Measurements from ENCODE around the gene COL6A3.

Gene COL6A3, protein sequence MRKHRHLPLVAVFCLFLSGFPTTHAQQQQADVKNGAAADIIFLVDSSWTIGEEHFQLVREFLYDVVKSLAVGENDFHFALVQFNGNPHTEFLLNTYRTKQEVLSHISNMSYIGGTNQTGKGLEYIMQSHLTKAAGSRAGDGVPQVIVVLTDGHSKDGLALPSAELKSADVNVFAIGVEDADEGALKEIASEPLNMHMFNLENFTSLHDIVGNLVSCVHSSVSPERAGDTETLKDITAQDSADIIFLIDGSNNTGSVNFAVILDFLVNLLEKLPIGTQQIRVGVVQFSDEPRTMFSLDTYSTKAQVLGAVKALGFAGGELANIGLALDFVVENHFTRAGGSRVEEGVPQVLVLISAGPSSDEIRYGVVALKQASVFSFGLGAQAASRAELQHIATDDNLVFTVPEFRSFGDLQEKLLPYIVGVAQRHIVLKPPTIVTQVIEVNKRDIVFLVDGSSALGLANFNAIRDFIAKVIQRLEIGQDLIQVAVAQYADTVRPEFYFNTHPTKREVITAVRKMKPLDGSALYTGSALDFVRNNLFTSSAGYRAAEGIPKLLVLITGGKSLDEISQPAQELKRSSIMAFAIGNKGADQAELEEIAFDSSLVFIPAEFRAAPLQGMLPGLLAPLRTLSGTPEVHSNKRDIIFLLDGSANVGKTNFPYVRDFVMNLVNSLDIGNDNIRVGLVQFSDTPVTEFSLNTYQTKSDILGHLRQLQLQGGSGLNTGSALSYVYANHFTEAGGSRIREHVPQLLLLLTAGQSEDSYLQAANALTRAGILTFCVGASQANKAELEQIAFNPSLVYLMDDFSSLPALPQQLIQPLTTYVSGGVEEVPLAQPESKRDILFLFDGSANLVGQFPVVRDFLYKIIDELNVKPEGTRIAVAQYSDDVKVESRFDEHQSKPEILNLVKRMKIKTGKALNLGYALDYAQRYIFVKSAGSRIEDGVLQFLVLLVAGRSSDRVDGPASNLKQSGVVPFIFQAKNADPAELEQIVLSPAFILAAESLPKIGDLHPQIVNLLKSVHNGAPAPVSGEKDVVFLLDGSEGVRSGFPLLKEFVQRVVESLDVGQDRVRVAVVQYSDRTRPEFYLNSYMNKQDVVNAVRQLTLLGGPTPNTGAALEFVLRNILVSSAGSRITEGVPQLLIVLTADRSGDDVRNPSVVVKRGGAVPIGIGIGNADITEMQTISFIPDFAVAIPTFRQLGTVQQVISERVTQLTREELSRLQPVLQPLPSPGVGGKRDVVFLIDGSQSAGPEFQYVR (N-terminal part only)

DNA sequence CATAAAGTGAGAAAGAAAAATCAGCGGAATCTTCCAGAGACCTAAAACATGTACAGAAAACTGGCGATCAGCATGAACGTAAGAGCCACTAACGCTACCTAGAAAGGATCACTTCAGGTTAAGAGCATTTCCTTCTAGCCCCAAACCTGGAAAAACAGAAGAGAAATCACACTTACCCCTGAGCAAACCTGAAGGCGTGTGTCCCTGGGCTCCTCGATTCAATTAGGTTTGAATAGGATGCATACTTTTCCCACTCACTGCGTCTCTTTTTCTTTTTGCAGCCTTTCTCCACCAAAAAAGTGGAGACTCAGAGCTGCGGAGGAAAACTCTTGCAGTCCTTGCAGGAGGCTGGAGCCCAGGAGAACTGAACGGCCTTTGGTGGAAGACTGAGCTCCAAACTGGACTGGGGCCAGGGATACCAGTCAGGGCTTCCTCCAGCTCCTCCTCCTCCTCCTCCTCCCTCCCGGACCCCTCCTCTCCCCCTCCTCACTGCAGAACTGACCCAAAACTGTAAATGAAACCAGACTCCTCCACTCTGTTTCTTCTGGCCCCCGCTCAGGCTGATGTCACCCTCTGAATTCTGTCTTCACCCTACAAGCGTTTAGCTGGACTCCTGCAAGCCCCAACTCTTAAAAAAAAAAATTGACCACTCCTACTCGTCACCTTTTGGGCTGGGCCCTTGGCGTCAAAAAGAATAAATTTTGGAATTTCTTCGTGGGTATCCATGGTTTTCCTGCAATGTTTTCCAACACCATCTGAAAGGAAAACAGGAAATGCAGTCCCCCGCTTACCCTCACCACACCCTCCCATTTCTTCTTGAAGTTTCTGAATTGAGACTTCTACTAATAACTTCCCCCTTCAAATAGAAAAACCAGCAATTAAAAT lies at the start of gene COL6A3:
COL6A3 (minus strand) TSS at position 388 of the 885 bp plus-strand sequence. CDS start 17,347 bp downstream, outside the sequence.
- DNase-seq: peak; percentile 76

DNA sequence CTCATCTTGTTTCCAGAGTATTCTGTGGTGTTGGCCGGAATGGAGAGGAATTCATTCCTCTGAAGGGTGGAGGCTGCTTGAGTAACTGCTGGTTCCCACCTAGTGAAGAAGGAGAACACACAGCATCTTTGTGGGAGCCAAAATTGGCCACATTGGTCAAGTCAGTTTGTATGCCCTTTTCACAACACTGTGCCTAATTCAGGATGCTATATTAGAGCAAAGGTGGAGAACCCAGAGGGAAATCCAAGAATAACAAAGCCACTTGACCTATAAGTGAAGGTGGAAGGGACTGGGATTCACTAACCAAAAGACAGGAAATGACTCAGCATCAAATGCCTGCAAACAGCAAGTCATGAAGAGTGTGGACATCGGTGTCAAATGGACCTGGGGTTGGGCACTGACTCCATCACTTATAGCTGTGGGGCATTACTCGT lies 45.8 kb upstream of the COL6A3 start:
- DNase-seq: no peak

DNA sequence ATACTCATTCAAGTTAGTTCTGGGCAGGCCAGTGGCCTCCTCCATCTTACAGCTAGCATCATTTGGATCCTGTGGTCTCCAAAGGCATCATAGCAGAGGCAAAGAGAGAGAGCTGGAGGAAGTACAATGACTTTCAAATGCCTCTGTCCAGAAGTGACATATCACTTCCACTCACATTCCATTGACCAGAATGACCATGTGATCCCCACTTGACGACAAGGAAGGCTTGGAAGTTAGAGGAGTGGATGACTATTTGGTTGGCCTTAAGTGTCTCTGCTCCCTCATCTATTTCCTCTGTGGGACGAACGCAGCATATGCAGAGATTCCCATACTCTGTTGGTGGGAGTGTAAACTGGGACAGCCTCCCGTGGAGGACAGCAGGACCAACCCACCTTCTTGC lies 45.3 kb upstream of the COL6A3 start:
- no peak for DNase-seq

DNA sequence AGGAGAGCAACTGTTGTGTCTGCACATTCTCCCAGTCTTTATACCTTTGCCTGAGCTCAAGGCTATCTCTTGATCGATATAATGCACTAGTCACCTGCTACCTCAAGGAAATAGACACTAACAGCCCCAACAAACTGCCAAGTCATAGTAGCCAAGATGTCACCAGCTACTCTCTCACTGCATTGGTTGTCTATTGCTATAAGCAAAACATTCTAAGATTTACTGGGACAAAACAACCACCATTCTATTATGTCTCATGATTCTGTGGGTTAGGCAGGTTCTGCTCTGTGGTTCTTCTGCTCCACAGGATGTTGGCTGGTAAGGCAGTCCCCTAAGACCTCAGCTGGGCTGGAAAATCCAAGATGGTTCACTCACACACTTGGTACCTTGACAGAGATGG lies 44.6 kb upstream of the COL6A3 start:
- no peak for DNase-seq

DNA sequence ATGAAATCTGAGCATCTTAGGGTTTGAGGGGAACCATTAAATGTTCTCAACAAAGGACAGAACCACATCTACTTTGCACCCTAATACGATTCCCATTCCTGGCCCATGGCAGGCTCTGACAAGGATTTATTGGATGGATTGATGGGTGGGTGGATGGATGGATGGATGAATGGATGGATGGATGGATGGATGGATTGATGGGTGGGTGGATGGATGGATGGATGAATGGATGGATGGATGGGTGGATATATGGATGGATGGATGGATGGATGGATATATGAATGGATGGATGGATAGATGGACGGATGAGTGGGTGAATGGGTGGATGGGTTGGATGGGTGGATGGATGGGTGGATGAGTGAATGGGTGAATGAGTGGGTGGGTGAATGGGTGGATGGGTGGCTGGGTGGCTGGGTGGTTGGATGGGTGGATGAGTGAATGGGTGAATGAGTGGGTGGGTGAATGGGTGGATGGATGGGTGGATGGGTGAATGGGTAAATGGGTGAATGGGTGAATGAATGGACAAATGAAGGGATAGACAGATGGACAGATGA lies 43.5 kb upstream of the COL6A3 start:
- no peak for DNase-seq

DNA sequence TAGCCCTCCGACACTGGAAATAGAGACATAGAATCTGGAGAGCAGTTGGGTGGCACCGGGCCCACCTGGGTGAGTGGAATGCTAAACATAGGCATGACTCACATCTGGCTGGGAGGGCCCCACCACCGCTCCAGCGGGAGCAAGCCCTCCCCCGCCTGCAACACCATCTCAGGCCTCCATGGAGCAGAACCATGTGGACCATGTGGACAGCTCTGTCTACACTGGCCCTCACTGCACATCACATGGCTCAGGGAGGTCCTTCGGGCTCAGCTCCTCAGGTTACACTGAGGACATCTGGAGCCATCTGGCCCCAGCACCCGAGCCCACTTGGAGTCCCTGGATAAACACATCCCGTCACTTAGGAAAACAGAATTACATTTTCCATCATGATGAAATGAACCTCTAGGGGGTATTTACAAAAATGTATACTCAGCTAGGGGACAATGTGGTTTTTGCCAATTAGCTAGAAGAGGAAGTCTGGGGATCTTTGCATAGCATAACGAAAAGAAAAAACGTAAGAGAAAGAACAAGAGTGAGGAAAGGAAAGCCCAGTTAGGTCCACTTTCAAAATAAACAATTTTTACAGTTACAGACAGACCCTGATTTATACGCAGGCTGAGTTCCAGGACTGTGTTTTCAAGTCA lies 42.4 kb upstream of the COL6A3 start:
- peak; percentile 59 for DNase-seq

DNA sequence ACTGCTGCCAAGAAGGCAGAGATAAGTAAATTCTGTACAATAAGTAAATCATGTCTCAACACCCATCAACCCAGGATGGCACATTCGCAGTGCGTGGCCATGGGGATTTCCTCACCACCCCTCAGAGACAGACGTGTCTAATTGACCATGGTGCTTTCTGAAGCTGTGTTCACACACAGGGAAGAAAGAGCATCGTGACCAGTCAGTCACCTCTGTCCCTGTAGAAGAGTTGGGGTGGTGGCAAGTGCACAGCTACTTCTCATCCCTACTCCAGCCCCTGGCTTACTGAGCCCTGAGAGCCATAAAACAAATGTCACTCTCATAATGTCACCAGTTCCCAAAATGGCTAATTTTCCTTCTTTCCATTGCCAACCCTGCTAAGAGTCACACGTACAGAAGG lies 41.8 kb upstream of the COL6A3 start:
- DNase-seq: no peak

DNA sequence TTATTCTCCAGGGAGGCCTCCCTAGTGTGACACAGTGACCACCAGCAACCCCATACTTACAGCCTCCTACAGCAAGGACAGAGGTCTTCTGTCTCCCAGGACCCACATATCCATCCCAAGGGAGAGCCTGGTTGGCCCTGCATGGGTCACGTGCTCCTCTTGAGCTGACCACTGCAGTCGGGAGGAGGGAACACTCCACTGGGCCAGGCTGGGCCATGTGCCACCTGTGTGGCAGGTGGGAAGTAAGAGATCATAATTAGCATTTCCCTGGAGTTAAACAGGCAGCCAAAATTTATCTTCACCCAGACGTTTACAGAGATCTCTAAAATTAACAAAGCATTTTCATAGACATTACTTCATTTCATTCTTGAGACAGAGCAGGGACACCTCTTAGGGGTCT lies 39.7 kb upstream of the COL6A3 start:
- DNase-seq: no peak

DNA sequence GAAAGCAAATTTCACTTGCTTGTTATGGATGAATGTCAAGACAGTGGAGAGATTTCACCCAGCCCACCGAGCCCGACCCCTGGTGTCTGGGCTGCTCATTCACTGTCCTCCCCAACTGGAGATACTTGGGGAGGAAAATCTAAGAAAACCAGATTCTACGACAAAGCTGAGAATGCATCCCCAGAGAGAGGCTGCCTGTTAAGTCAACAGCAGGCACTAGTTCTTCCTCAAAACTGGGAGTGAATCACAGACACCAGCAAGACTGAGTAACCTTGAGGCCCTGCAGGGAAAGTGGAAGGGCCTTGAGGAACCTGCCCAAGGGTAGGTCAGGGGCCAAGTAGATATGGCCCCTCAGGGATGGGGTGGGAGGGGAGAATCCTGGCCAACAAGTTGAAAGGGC lies 38.9 kb upstream of the COL6A3 start:
- DNase-seq: no peak

DNA sequence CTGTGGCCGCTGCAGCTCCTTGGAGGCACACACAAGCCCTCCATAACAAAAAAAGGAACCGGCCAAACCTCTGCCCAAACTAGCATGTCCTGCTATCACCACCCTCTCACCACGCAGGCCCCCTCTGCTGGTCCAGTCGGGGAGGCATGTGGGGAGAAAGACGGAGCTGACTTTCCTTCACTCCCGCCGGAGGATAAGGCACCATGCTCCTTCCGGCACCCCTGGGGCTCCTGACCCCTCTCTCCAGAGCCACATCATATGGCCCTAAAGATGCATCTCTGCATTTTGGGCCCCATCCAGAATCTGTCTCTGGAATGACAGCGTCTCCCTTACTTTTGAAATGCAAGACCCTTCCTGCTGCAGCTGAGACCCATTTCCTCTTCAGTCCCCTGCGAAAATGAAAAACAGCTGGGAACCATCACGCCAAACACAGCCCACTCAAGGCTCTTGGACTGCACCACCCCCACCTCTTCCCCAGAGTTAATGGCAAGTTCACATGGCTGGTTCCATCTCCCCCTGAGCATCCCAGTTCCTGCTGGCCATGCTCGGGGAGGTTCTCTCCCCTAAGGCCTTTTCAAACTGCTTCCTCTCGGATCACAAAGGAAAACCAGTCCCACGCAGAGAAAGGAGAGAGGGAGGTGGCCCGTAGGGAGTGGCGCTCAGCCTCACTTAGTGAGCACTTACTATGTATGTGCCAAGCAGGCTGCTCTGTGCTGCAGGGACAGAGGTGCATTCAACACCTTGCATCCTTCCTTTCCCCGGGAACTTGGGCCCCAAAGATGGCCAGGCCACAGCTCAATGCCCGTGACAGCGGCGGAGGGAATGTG lies 37.9 kb upstream of the COL6A3 start:
- peak; percentile 60 for DNase-seq

DNA sequence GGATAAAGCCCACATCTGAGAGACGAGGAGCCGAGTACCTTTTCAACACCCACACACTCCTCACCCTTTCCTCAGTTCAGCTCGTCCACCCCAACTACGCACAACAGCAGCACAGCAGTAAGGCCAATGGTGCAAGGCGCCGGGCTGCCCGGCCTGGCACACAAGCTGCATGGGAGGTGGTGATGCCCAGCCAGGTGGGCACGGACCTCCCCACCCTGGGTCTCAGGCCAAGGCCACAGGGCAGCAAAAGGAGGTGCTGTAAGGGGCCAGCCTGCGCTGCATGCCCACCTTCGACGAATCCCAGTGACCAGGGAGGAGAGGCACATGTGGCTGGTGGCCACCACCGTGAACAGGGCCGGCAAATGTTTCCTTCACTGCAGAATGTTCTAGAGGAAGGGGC lies 36.6 kb upstream of the COL6A3 start:
- DNase-seq: no peak

DNA sequence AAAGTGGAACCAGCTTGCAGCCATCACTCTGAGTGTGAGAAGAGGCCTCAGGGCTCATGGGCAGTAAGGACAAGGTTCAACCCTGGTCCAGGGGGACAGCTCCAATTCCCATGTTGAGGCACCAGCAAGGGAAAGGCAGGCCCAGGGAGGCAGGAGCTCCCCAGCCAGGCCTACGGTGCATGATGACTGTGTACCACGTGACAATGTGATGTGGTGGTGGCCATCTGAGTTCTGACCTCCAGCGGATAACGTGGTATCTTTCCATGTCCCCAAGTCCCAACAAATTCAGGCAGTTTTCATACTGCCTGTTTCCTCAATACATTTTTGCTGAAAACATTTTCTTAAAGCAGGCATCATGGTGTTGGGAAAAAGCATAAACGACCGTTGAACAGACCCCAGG lies 36.1 kb upstream of the COL6A3 start:
- DNase-seq: no peak

DNA sequence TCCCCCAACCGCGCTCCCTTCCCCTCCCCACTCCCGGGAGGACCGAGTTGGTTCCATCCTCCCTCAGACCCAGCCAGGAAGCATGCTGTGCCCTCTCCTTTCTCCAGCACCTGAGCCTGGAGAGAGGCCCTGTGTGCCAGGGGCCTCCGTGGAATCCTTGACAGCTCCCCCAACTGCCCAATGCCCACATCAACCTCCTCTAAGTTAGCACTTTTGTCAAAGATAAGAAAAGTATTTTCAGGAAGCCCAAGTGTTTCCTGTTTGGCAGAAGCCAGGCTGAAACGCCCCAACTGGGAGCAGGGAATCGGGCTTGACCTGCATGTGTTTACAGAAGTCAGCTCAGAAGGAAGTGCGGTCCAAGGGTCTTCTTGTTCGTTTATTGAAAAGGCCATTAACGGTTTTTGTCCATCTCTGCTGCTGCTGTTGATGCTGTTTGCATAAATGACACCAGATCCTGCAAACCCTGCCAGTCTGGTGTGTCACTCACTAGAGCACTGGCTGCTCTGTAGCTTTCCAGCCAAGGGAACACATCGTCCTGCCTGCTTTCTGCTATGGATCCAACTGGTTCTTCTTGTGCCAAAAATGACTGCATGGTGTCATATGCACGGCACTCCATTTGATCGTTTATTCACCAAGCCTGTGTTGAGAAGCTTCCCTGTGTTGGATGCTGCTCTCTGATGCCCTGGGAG lies 35.4 kb upstream of the COL6A3 start:
- no peak for DNase-seq

DNA sequence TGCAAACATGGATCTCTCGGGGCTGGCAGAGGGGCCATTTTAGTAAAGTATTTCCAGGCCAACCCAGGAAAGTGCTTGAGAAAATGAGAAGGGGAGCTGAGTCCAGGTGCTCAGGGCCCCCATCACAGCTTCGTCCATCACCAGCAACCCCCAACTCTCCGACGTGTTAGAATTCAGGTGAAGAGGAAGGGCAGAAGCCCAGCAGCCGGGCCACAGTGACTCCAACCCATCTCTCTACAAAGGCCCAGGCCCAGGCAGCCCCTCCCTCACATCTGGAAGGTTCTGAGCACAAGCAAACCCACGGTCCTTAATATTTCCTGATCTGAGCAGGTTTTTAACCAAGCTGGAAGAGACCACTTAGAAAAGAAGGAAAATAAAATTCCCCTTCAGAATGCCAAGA lies 34.7 kb upstream of the COL6A3 start:
- no peak for DNase-seq

DNA sequence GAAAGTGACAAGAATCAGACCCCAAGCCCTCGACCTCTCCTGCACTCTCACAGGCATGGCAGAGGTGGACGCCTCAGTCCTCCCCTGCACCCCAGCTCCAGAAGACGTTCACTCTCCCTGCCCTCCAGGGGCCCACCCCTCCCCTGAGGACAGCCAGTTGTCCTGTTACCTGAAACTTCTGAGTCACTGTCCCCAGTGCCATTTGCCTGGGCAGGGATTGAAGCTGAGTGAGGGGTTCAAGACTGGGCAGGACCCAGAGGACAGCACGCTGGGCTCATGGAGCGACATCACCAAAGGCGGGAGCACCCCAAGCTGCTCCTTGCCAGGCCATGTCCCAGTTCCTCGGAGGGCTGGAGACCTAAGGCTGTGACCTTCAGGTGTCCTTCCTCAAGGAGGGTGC lies 34.2 kb upstream of the COL6A3 start:
- DNase-seq: no peak

DNA sequence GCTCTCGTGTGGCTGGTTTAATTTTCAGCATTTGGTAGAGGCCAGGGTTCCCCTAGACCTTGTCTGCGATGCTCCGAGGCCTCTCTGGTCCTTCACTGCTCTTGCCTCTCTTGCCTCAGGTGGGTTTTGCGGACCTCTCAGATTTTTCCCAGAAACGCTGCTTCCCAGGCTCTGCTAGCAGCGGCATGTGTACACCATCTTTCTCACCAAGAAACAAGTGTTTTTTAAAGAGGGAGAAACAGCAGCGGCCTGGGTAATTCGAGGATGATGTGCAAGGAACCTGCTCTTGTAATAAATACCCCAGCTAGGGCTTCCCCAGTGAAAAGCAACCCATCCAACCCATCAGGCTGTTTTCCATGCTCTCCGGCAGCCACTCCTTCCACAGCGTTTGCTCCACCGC lies 33.5 kb upstream of the COL6A3 start:
- no peak for DNase-seq

DNA sequence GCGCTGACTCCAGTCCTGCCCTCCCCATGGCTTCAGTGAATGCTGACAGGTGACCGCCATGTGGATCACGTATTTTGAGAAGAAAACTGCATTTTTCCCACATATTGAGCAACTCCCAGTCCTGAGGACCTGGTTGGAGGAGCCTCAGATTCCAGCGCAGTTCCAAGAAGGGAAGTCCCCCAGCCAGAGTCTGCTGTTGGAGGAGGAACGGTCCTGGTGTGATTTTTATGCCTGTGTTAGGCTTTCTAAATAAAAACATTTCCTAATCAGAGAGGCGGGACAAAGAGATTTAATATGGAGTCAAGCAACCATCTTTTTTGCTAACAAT lies 32.3 kb upstream of the COL6A3 start:
- DNase-seq: no peak

DNA sequence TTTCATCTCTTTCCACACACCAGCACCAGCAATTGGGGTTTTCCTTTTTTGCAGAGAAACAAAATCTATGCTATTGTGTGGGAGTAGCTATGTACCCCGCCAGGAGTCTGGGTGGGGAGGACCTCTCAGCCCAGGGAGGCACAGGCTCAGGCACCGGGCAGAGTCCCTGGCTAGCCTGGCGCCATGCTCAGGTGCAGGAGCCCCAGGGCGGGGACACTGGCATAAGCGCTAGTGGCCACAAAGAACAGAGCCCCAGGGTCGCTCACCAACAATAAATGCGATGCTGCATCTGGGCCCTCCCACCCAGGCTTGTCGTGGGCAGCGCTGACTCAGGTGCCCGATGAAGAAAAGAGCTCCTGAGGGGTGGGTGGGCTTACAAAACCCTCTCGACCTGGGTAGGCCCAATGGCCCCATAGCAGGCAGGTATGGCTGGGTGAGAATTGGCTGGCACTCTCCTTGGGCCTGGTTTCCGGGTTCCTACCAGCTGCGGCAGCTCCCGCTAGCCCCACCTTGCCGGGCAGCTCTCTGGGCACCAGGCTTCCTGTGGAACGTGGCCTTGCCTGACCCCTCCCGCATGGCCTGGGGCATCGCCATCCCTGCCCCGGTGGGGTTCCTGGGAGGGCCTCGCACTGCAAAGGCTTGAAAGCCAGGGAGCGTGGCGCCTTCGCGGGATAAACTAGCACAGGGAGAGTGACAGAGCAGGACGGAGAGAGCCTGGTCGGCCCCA lies 31.8 kb upstream of the COL6A3 start:
- no peak for DNase-seq

DNA sequence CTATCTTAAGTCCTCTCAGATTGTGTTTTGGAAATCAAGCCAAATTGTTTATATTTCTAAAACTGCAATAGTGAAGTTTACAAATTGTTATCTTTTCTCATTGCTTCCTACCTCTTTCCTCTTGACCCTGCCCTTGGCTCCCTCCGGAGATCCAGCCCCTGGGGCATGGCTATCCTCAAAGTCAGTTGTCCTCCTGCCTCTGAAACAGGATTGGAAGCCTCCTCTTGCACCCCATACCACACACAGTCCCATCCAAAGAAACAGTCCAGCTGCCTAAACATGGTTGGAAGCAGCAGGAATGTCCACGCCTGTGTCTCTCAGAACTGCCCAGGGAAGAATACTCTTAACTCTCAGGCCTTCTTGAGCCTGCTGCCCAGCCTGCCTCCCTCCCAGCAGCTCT lies 30.1 kb upstream of the COL6A3 start:
- DNase-seq: no peak

Measured in eye (tissue), 1 donor.